COLO829 (cell line): ENCODE measurements around the gene ETFDH.
"Not testable (repeated sequence)": the region's sequence is repeated elsewhere in the genome, so short reads cannot be mapped to it uniquely, and the experiment has no call there.

ENCODE experiments used
- DNase-seq: peaks from one replicate; pipeline ENCODE4 v3.0.0; 2012; ENCODE audit warnings: low spot score

The ETFDH gene

GRCh38 chr4:158671915-158672806 lies at the start of gene ETFDH:
TSS of gene ETFDH (plus strand) at chr4:158672296. CDS start at chr4:158672457, 161 bp downstream.
- DNase-seq: peak; percentile 100

GRCh38 chr4:158624889-158625478 lies 47.1 kb upstream of the ETFDH start:
- peak; percentile 37 for DNase-seq

- DNase-seq: no peak
Observed at GRCh38 chr4:158625544-158625943, 46.6 kb upstream of the ETFDH start.

GRCh38 chr4:158630893-158631292 lies 41.2 kb upstream of the ETFDH start:
- peak; percentile 57 for DNase-seq

- no peak for DNase-seq
Observed at GRCh38 chr4:158636619-158637018, 35.5 kb upstream of the ETFDH start.

GRCh38 chr4:158644356-158644755 lies 27.7 kb upstream of the ETFDH start:
- DNase-seq: peak; percentile 62

- DNase-seq: no peak
Observed at GRCh38 chr4:158644760-158645159, 27.3 kb upstream of the ETFDH start.

- no peak for DNase-seq
Observed at GRCh38 chr4:158649111-158649680, 22.9 kb upstream of the ETFDH start.

GRCh38 chr4:158652920-158653319 lies 19.2 kb upstream of the ETFDH start:
- DNase-seq: no peak

GRCh38 chr4:158656439-158656838 lies 15.7 kb upstream of the ETFDH start:
- no peak for DNase-seq

GRCh38 chr4:158657291-158657690 lies 14.8 kb upstream of the ETFDH start:
- DNase-seq: no peak

- DNase-seq: not testable (repeated sequence)
Observed at GRCh38 chr4:158663255-158663654, 8.8 kb upstream of the ETFDH start.

GRCh38 chr4:158663707-158664625 lies 8.1 kb upstream of the ETFDH start:
- DNase-seq: not testable (repeated sequence)

- DNase-seq: no peak
Observed at GRCh38 chr4:158664806-158665205, 7.3 kb upstream of the ETFDH start.

- DNase-seq: no peak
Observed at GRCh38 chr4:158666892-158667291, 5.2 kb upstream of the ETFDH start.

- DNase-seq: peak; percentile 43
Observed at GRCh38 chr4:158667651-158668198, 4.4 kb upstream of the ETFDH start.

- no peak for DNase-seq
Observed at GRCh38 chr4:158669310-158669709, 2.8 kb upstream of the ETFDH start.

- peak; percentile 54 for DNase-seq
Observed at GRCh38 chr4:158670975-158671664, 976 bp upstream of the ETFDH start.

- DNase-seq: no peak
Observed at GRCh38 chr4:158671665-158671914, 506 bp upstream of the ETFDH start, which contains the start of gene C4orf46. TSS of gene C4orf46 (minus strand) at chr4:158671887. CDS start at chr4:158671801, 86 bp downstream.

GRCh38 chr4:158673633-158674032 lies 1.5 kb downstream of the ETFDH start:
- no peak for DNase-seq

GRCh38 chr4:158676076-158676475 lies 4.0 kb downstream of the ETFDH start:
- DNase-seq: no peak
